ENCODE data around the gene P2RY8.
A peak's percentile ranks its signal among the peaks of the same experiment; 100 is the strongest.

P2RY8 gene

DNA sequence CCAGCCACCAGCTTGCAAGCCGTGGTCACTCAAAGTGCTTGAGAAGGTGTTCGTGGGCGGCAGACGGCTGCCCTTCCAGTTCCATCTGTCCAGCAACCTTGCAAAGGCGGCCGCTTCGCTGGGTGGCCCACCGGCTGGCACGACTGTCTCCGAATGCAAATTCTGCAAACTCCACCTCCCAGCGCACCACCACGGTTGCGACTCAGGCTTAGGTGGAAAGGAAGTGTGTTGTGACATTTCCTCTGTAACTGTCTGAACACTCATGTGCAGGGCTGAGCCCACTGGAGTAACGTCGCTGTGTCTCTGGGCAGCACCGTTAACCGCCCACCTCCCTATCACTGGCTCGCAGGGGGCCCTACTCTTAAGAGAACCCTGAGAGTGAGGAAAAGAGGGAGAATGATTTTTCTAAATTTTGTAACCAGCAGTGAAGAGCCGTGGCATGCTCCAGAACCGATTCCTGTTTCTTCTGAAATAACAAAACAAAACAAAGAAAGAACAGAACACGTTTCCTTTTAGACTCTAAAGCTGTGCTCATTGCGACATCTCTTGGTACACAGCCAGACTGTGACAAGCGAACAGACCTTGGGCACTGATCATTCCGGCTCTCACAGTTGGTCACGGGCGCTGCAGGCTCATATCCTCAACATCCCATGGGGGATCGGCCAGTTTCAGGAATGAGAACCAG lies at the start of gene P2RY8:
P2RY8 (minus strand) TSS at position 155 of the 685 bp plus-strand sequence. CDS start 70,627 bp downstream, outside the sequence.
- TF ChIP-seq, protein P1, sequence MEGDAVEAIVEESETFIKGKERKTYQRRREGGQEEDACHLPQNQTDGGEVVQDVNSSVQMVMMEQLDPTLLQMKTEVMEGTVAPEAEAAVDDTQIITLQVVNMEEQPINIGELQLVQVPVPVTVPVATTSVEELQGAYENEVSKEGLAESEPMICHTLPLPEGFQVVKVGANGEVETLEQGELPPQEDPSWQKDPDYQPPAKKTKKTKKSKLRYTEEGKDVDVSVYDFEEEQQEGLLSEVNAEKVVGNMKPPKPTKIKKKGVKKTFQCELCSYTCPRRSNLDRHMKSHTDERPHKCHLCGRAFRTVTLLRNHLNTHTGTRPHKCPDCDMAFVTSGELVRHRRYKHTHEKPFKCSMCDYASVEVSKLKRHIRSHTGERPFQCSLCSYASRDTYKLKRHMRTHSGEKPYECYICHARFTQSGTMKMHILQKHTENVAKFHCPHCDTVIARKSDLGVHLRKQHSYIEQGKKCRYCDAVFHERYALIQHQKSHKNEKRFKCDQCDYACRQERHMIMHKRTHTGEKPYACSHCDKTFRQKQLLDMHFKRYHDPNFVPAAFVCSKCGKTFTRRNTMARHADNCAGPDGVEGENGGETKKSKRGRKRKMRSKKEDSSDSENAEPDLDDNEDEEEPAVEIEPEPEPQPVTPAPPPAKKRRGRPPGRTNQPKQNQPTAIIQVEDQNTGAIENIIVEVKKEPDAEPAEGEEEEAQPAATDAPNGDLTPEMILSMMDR (IDR thresholded peaks at IDR 0.05; ENCODE audit: control extremely low read depth, extremely low read depth, low read depth, missing control alignments) = peak; percentile 71
- DNase-seq (ENCODE audit: extremely low spot score) = peak; percentile 77
- CTCF ChIA-PET = no interaction called here
- POLR2A ChIA-PET = no interaction called here

GRCh38 chrX:1584237-1585011 lies 47.4 kb upstream of the P2RY8 start:
- TF ChIP-seq, protein P1 (IDR thresholded peaks at IDR 0.05; ENCODE audit: control extremely low read depth, extremely low read depth, low read depth, missing control alignments) = no peak
- CTCF ChIA-PET = no interaction called here
- POLR2A ChIA-PET = no interaction called here
- DNase-seq (ENCODE audit: extremely low spot score) = no peak

DNA sequence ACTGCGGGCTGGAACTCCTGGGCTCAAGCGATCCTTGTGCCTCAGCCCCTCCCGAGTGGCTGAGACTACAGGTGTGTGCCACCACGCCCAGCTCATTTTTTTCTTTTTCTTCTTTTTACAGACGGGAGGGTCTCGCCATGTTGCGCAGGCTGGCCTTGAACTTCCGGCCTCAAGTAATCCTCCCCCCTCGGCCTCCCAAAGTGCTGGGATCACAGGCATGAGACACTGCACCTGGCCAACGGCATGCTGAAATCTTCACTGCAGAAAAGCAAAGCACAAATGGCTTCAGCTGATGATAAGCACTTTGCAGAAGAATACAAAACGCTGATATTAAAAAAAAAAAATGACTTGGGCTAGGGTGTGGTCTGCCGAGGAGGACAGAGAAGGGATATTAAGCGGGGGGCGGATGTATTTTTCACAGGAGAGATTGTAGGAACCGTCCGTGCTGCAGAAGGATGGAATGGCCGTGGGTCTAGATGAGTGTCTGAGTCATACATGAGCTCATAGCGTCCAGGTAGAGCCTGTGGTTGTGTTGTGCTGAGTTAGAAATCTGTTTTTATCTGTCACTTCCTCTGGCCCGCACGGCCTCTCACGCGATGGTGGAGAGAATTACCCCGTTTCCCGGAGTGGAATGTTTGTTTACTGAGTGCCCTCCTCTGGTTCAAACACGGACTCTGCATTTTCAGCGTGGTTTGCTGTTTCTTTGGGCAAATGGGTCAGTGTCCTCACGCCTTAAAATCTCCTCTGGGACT lies 45.9 kb upstream of the P2RY8 start:
- peak; percentile 72 for DNase-seq (ENCODE audit: extremely low spot score)
- TF ChIP-seq, protein P1 (IDR thresholded peaks at IDR 0.05; ENCODE audit: control extremely low read depth, extremely low read depth, low read depth, missing control alignments) = peak; percentile 24
- CTCF ChIA-PET = no interaction called here
- POLR2A ChIA-PET = no interaction called here

DNA sequence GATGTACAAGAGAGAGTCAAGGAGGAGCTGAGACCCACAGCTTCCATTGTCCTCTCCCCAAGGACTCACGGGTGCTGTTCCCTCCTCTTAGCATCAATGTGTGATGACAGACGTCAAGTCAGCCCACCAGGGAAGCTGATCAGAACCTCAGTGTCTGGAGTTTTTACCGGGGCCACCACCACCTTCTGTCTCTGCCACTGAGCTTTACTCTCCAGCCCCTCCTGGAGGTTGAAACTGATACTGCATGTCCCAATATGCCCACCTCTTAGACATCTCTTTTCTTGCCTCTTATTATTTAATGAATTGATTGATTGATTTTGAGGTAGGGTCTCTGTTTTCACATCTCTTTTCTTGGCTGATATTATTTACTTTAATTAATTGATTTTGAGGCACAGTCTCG lies 44.1 kb upstream of the P2RY8 start:
- POLR2A ChIA-PET = no interaction called here
- CTCF ChIA-PET = no interaction called here
- TF ChIP-seq, protein P1 (IDR thresholded peaks at IDR 0.05; ENCODE audit: control extremely low read depth, extremely low read depth, low read depth, missing control alignments) = peak; percentile 63
- DNase-seq (ENCODE audit: extremely low spot score) = peak; percentile 54

GRCh38 chrX:1578511-1579173 lies 41.7 kb upstream of the P2RY8 start:
- ChIA-PET POLR2A (no interaction called here), CTCF (no interaction called here)
- TF ChIP-seq, protein P1 (IDR thresholded peaks at IDR 0.05; ENCODE audit: control extremely low read depth, extremely low read depth, low read depth, missing control alignments) = no peak
- DNase-seq (ENCODE audit: extremely low spot score) = no peak

DNA sequence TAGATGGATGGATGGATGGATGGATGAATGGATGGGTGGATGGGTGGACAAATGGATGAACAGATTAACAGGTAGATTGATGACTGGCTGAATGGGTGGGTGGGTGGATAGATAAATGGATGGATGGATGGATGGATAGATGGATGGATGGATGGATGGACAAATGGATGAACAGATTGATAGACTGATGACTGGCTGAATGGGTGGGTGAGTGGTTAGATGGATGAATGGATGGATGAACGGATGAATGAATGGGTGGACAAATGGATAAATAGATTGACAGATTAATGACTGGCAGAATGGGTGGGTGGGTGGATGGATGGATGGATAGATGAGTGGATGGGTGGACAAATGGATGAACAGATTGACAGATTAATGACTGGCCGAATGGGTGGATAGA lies 40.9 kb upstream of the P2RY8 start:
- TF ChIP-seq, protein P1 (IDR thresholded peaks at IDR 0.05; ENCODE audit: control extremely low read depth, extremely low read depth, low read depth, missing control alignments) = no peak
- POLR2A ChIA-PET = no interaction called here
- DNase-seq (ENCODE audit: extremely low spot score) = no peak
- CTCF ChIA-PET = no interaction called here

Measured in GM10248 (cell line).